ENCODE measurements around the gene TBXA2R. TPM values are rescaled to one million over a fixed set of nuclear protein-coding genes. Genes with fewer than 3 reads are reported as not detected.

Gene TBXA2R
- polyA plus RNA-seq, 1 donor (not counting 4 experiments of a cell fraction or from before 2014, with no cell fraction given), result not detected

GRCh38 chr19:3605770-3606169 is 905 bp downstream of the TBXA2R start:
- no peaks in the 10 kb centered on the region for H3K79me2 ChIP-seq (ENCODE audit: control insufficient read depth, insufficient read depth, low read length)
- TF ChIP-seq CTCF (optimal IDR thresholded peaks at IDR 0.05 in 1 of 3, IDR thresholded peaks at IDR 0.05 in 1 of 3, conservative IDR thresholded peaks at IDR 0.05 in 1 of 3; ENCODE audit: extremely low read depth in 1 of 3, insufficient read depth in 2 of 3, low read length in 3 of 3) (no peak), EZH2 (IDR thresholded peaks at IDR 0.05; ENCODE audit: low read length) (peak; percentile 48)
- H3K27ac ChIP-seq (ENCODE audit: control insufficient read depth, insufficient read depth, low read length), result no peak overlapping the region
- peak overlapping the region; percentile 22 for H3K4me2 ChIP-seq (ENCODE audit: control insufficient read depth, extremely low read depth, insufficient read depth, low read depth, low read length)
- no peaks in the 10 kb centered on the region for H3K9me3 ChIP-seq (ENCODE audit: control insufficient read depth, low read depth, low read length)
- H3K36me3 ChIP-seq (ENCODE audit: control insufficient read depth in 2 of 2, extremely low read depth in 1 of 2, insufficient read depth in 2 of 2, low read length in 2 of 2), result no peaks in the 10 kb centered on the region
- H2AFZ ChIP-seq (ENCODE audit: control insufficient read depth, low read length), result no peak overlapping the region
- no peak overlapping the region for H3K4me3 ChIP-seq (ENCODE audit: control insufficient read depth in 2 of 3, extremely low read depth in 1 of 3, insufficient read depth in 2 of 3, low read depth in 1 of 3, low read length in 3 of 3)
- peaks cover 16% of the 10 kb centered on the region for H3K27me3 ChIP-seq (ENCODE audit: control insufficient read depth, extremely low read depth, insufficient read depth, low read length)
- no peak overlapping the region for H3K9ac ChIP-seq (ENCODE audit: control insufficient read depth, extremely low read depth, insufficient read depth, low read length)
- DNase-seq (ENCODE audit: low read depth, low spot score), result no peak
- dilution Hi-C loops (cut with MboI; ENCODE audit: extremely low pct_ligation_motif_present, low sequenced_read_pairs), result no loop called here
- FAIRE-seq, result no peak
- no peaks in the 10 kb centered on the region for H3K4me1 ChIP-seq (ENCODE audit: control insufficient read depth, extremely low read depth, insufficient read depth, low read length)
- no peaks in the 10 kb centered on the region for H4K20me1 ChIP-seq (ENCODE audit: control insufficient read depth, extremely low read depth, insufficient read depth, low read length)
- no peaks in the 10 kb centered on the region for H3K9me1 ChIP-seq (ENCODE audit: control insufficient read depth, extremely low read depth, insufficient read depth, low read length)

- no peaks in the 10 kb centered on the region for H4K20me1 ChIP-seq (ENCODE audit: control insufficient read depth, extremely low read depth, insufficient read depth, low read length)
- no peaks in the 10 kb centered on the region for H3K4me1 ChIP-seq (ENCODE audit: control insufficient read depth, extremely low read depth, insufficient read depth, low read length)
- dilution Hi-C loops (cut with MboI; ENCODE audit: extremely low pct_ligation_motif_present, low sequenced_read_pairs), result no loop called here
- H3K9me1 ChIP-seq (ENCODE audit: control insufficient read depth, extremely low read depth, insufficient read depth, low read length), result no peaks in the 10 kb centered on the region
- H2AFZ ChIP-seq (ENCODE audit: control insufficient read depth, low read length), result no peak overlapping the region
- H3K4me3 ChIP-seq (ENCODE audit: control insufficient read depth in 2 of 3, extremely low read depth in 1 of 3, insufficient read depth in 2 of 3, low read depth in 1 of 3, low read length in 3 of 3), result no peak overlapping the region
- FAIRE-seq (no peak), DNase-seq (ENCODE audit: low read depth, low spot score) (no peak)
- H3K9ac ChIP-seq (ENCODE audit: control insufficient read depth, extremely low read depth, insufficient read depth, low read length), result no peak overlapping the region
- no peak overlapping the region for H3K27ac ChIP-seq (ENCODE audit: control insufficient read depth, insufficient read depth, low read length)
- H3K9me3 ChIP-seq (ENCODE audit: control insufficient read depth, low read depth, low read length), result no peaks in the 10 kb centered on the region
- TF ChIP-seq EZH2 (IDR thresholded peaks at IDR 0.05; ENCODE audit: low read length) (no peak), CTCF (optimal IDR thresholded peaks at IDR 0.05 in 1 of 3, IDR thresholded peaks at IDR 0.05 in 1 of 3, conservative IDR thresholded peaks at IDR 0.05 in 1 of 3; ENCODE audit: extremely low read depth in 1 of 3, insufficient read depth in 2 of 3, low read length in 3 of 3) (no peak)
- no peaks in the 10 kb centered on the region for H3K36me3 ChIP-seq (ENCODE audit: control insufficient read depth in 2 of 2, extremely low read depth in 1 of 2, insufficient read depth in 2 of 2, low read length in 2 of 2)
- no peak overlapping the region for H3K4me2 ChIP-seq (ENCODE audit: control insufficient read depth, extremely low read depth, insufficient read depth, low read depth, low read length)
- H3K79me2 ChIP-seq (ENCODE audit: control insufficient read depth, insufficient read depth, low read length), result no peaks in the 10 kb centered on the region
- peaks cover 16% of the 10 kb centered on the region for H3K27me3 ChIP-seq (ENCODE audit: control insufficient read depth, extremely low read depth, insufficient read depth, low read length)
Observed at GRCh38 chr19:3605361-3605760, 1.3 kb downstream of the TBXA2R start.

Data from keratinocyte (primary cell).